LoVo (cell line): Measurements from ENCODE around the gene DYRK1A.
"Not testable (repeated sequence)": the region's sequence is repeated elsewhere in the genome, so short reads cannot be mapped to it uniquely, and the experiment has no call there.

Experiments used
- DNase-seq: peaks from one replicate; pipeline ENCODE4 v3.0.0-alpha.2; 2016; ENCODE audit warnings: low spot score

The DYRK1A gene

GRCh38 chr21:37484535-37485474 lies 118.2 kb downstream of the DYRK1A start:
- no peak for DNase-seq

GRCh38 chr21:37489553-37489952 lies 123.0 kb downstream of the DYRK1A start:
- DNase-seq: no peak

- no peak for DNase-seq
Measured at GRCh38 chr21:37490084-37490483, 123.5 kb downstream of the DYRK1A start.

GRCh38 chr21:37496972-37497371 lies 130.4 kb downstream of the DYRK1A start:
- no peak for DNase-seq

- no peak for DNase-seq
Measured at GRCh38 chr21:37498664-37499063, 132.1 kb downstream of the DYRK1A start.

- no peak for DNase-seq
Measured at GRCh38 chr21:37502947-37503346, 136.4 kb downstream of the DYRK1A start.

- DNase-seq: no peak
Measured at GRCh38 chr21:37503848-37504467, 137.4 kb downstream of the DYRK1A start.

- DNase-seq: no peak
Measured at GRCh38 chr21:37505963-37506362, 139.4 kb downstream of the DYRK1A start.

- DNase-seq: no peak
Measured at GRCh38 chr21:37507716-37508115, 141.1 kb downstream of the DYRK1A start.

GRCh38 chr21:37508341-37508740 lies 141.8 kb downstream of the DYRK1A start:
- DNase-seq: no peak

- DNase-seq: no peak
Measured at GRCh38 chr21:37509802-37510393, 143.3 kb downstream of the DYRK1A start.

- DNase-seq: no peak
Measured at GRCh38 chr21:37511848-37512247, 145.3 kb downstream of the DYRK1A start.

- no peak for DNase-seq
Measured at GRCh38 chr21:37513383-37513782, 146.8 kb downstream of the DYRK1A start.

GRCh38 chr21:37514038-37514667 lies 147.6 kb downstream of the DYRK1A start:
- no peak for DNase-seq

GRCh38 chr21:37516998-37517397 lies 150.4 kb downstream of the DYRK1A start:
- no peak for DNase-seq

- DNase-seq: no peak
Measured at GRCh38 chr21:37520801-37521200, 154.2 kb downstream of the DYRK1A start.

GRCh38 chr21:37521658-37522057 lies 155.1 kb downstream of the DYRK1A start:
- no peak for DNase-seq

- no peak for DNase-seq
Measured at GRCh38 chr21:37522641-37523295, 156.2 kb downstream of the DYRK1A start.

GRCh38 chr21:37524944-37525343 lies 158.4 kb downstream of the DYRK1A start:
- not testable (repeated sequence) for DNase-seq

GRCh38 chr21:37525810-37526209 lies 159.2 kb downstream of the DYRK1A start:
- no peak for DNase-seq

GRCh38 chr21:37527103-37527502 lies 160.5 kb downstream of the DYRK1A start:
- no peak for DNase-seq

- DNase-seq: no peak
Measured at GRCh38 chr21:37527716-37528115, 161.1 kb downstream of the DYRK1A start.
